Testis (tissue), 2 donors: ENCODE results near the gene SH2D1B.
A peak's percentile ranks its signal among the peaks of the same experiment; 100 is the strongest.

ENCODE experiments used
- POLR2A ChIP-seq: fragments of 450-650 bp; IDR thresholded peaks from one replicate; pipeline ENCODE4 v1.6.1; 2017; ENCODE audit warnings: antibody characterized with exemption, mild to moderate bottlenecking, moderate library complexity
- TF ChIP-seq, protein P1 (sequence below), 3 experiments: fragments of 450-650 bp in 2 of 3; fragments of 200-600 bp in 1 of 3; sonication (generic) in 1 of 3; IDR thresholded peaks; one replicate each; pipeline ENCODE4 v1.5.1; 2016 to 2019; ENCODE audit warnings: antibody characterized with exemption in 3 of 3, mild to moderate bottlenecking in 2 of 3, moderate library complexity in 1 of 3

DNA sequence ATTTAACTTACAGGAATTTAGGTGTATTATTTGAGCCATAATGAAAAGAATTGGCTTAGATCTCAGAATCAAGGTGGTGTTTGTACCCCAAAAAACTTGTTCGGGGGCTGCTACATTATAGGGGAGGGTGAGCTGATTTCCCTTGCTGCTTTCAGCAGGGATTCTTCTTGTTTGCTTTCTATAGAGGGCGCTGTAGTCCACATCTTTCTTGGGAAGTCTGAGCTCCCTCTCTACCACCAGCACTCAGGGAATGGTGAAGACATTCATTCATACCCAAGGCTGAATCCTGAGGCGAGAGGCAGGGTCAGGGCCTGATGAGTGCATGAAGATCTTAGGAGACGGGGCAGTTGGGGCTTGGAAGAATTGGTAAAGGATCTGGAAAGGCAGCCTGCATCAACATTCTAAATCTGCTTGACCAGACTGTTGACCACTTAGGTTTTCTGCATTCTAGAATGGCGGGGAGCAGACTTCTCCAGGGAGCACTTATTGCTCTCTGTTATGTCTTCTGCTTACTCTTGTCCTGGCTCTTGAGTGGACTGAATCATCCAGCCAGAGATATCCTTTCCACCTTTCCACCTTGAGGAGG is 54.2 kb downstream of the SH2D1B start:
- TF ChIP-seq, protein P1, sequence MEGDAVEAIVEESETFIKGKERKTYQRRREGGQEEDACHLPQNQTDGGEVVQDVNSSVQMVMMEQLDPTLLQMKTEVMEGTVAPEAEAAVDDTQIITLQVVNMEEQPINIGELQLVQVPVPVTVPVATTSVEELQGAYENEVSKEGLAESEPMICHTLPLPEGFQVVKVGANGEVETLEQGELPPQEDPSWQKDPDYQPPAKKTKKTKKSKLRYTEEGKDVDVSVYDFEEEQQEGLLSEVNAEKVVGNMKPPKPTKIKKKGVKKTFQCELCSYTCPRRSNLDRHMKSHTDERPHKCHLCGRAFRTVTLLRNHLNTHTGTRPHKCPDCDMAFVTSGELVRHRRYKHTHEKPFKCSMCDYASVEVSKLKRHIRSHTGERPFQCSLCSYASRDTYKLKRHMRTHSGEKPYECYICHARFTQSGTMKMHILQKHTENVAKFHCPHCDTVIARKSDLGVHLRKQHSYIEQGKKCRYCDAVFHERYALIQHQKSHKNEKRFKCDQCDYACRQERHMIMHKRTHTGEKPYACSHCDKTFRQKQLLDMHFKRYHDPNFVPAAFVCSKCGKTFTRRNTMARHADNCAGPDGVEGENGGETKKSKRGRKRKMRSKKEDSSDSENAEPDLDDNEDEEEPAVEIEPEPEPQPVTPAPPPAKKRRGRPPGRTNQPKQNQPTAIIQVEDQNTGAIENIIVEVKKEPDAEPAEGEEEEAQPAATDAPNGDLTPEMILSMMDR (IDR thresholded peaks at IDR 0.05), result peak in 2 of 3 experiments; percentile 44 to 50
- TF ChIP-seq POLR2A, result no peak
